ENCODE data around the gene CFAP58.

CFAP58 gene

DNA sequence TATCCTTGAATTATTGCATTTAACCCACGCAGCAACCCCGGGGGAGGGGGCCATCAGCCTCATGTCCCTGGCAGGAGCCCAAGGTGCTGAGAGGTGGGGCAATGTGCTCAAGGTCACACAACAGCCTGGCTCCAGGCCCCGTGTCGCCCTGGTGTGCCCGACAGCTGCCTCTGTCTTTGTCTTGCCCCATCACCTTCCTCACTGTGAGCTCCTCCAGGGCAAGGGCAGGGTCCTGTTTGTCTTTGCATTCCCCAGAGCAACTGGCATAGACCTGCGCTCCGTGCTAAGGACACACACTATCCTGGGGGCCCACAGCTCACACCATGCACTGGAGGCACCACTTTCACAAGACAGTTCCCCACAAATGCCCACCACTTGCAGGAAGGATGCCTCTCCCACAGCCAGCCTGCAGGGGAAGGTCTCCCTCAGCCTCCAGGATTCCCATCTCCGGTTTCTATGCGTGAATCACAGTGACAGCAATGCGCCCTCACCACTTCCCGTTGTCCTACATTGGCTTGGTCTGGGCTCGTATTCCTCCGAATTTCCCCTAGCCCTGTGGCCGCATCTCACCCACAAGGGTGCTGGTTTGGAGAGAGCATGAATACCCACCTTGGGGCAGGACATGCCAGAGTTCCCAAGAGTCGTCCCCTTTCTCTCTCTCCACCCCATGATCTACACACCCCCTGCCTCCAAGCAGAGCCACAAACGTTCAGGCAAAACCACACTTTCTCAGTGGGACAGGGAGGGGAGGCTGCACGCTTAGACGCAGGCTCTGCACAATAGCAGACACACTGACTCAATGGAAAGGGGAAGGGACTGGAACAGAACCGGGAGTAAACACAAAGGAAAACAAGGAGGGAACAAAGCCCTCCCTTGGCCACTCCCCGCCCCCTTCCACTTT lies 25.6 kb upstream of the CFAP58 start:
- no peak for DNase-seq (ENCODE audit: extremely low read depth, low read depth)
- TF ChIP-seq, protein P1, sequence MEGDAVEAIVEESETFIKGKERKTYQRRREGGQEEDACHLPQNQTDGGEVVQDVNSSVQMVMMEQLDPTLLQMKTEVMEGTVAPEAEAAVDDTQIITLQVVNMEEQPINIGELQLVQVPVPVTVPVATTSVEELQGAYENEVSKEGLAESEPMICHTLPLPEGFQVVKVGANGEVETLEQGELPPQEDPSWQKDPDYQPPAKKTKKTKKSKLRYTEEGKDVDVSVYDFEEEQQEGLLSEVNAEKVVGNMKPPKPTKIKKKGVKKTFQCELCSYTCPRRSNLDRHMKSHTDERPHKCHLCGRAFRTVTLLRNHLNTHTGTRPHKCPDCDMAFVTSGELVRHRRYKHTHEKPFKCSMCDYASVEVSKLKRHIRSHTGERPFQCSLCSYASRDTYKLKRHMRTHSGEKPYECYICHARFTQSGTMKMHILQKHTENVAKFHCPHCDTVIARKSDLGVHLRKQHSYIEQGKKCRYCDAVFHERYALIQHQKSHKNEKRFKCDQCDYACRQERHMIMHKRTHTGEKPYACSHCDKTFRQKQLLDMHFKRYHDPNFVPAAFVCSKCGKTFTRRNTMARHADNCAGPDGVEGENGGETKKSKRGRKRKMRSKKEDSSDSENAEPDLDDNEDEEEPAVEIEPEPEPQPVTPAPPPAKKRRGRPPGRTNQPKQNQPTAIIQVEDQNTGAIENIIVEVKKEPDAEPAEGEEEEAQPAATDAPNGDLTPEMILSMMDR (IDR thresholded peaks at IDR 0.05; ENCODE audit: low read depth, low read length) = peak; percentile 6

DNA sequence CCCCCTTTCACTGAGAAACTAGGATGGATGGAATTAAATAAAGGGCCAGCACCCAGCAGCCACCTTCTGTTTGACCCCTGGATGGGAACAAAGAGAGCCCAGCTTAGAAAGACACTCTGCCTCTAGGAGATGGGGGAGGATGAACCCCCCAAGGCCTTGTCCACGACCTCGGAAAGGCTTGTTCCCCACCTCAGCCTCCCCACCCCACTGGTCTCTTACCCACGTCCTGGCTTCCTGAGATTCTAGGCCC lies 25.1 kb upstream of the CFAP58 start:
- TF ChIP-seq, protein P1 (IDR thresholded peaks at IDR 0.05; ENCODE audit: low read depth, low read length) = no peak
- no peak for DNase-seq (ENCODE audit: extremely low read depth, low read depth)

DNA sequence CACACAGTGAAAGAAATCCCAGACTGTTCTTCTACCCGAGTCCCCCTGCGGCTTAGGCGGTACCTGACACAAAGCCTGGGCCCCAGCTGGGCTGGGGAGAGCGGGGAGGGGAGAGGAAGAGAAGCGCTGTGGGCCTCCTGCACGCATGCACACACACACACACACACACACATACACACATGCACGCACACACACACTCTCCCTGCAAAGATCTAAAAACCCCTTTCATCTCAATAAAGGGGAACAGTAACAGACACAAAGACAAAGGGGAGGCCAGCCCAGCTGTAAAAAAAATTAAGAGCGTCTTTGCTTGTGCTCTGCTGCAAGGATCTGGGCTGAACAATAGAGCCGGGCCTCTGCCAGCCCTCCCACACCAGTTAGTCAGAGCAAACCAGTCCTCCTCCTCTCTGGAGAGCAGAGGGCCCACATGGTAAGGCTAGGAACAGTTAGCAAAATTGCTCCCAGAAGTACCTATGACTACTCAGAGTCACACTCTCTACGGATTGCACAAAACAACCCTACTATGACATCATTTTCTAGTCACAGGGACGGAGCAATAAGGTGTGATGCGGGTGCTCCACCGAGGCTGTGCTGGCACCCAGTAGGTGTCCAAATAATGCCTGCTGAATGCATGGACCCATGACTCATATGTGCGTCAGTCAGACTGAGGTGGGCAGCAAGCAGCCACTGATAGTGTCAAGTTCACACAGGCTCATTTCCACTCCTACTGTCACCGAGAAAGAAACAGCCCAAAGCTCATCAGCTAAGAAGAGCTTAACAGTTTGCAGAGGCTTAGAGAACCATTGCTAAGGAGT lies 24.5 kb upstream of the CFAP58 start:
- TF ChIP-seq, protein P1 (IDR thresholded peaks at IDR 0.05; ENCODE audit: low read depth, low read length) = no peak
- DNase-seq (ENCODE audit: extremely low read depth, low read depth) = no peak

DNA sequence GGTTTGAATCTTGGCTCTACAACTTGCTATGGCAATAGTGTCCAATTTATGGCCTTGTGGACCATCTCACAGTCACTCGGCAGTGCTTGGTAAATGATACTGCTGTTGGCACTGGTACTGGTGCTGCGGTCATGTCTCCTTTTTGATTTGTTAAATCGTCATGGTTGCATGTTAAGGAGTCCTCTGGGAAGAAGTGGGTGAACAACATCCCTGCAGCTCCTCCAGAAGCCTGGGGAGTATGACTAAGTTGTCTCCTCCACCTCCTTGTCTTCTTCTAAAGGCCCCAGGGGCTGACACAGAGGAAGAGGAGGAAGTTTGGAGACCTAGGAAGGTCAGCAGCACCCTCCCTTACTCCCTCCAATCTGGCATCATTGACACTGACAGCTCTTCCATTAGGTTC lies 23.9 kb upstream of the CFAP58 start:
- DNase-seq (ENCODE audit: extremely low read depth, low read depth) = no peak
- TF ChIP-seq, protein P1 (IDR thresholded peaks at IDR 0.05; ENCODE audit: low read depth, low read length) = no peak

DNA sequence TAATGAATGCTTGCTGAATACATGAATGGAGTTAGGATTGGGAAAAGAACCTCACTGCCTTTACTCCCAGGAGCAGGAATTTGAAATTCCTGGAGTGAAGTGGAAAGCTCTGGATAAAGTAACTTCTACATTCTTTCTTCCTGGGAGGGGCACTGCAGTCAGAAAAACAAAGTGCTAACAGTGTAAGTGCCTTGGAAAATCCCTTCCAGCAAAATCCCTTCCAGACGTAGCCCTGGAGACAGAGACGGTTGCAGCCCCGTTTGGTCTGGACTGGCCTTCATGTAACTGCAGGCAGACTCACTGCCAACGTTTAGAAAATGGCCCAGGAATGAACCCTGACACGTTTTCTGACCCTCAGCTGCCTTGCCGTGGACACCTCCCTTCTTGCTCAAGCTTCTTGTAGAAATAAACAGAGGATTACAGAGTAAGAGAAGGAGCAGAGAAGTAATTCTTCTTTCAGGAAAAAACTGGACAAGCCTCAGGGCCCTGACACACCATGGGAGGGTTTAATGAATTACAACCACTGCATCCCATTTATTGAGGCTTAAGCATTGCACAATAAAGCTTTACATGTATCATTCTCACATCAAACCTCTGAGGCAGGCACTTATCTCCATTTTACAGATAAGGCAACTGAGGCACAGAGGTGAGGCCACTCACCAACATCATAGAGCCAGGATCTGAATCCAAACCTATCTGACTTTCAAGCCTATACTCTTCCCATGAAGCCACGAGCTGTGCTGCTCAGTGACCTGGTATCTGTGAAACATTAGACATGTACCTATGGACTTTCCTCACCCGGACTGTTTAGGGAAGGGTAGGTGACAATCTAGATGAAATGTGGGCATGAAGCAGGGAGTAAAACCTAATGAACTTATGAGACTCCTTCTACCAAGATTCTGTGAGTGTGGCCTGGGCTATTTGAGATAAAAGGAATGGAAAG lies 23.2 kb upstream of the CFAP58 start:
- TF ChIP-seq, protein P1 (IDR thresholded peaks at IDR 0.05; ENCODE audit: low read depth, low read length) = no peak

DNA sequence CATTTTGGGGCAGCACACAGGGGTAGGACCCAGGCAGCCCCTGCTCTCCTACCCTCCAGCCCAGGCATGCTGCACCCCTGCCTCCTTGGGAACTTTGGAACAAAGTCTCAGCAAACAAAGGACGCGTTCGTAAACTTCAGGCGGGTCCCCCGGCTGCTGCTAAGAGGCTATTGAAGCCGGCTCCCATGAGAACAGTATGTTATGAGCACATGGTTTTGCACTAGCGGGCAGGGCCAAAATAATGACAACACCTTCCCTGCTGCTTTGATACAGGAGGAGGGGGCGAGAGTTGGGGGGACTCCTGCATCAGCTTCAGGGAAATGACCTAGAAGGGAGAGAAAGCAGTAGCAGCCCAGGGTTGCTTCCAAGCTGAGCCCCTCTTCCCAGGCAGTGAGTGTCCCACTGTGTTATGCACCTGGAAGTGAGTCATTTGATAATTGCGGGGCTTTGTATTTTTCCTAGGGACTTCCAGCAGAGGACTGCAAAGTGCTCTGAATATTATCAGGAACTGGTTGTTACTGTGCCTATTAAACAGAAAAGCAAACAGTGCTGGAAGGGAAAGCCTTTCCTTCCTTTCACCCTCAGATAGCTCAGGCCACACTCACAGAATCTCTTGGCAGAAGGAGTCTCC lies 22.3 kb upstream of the CFAP58 start:
- DNase-seq (ENCODE audit: extremely low read depth, low read depth) = no peak
- TF ChIP-seq, protein P1 (IDR thresholded peaks at IDR 0.05; ENCODE audit: low read depth, low read length) = no peak

More for the DNA sequence above, 23.2 kb upstream of the CFAP58 start:
- DNase-seq (ENCODE audit: extremely low read depth, low read depth) = peak; percentile 93

Data from AG09319 (cell line).